ENCODE results near the gene SCFD2.

Gene SCFD2

DNA sequence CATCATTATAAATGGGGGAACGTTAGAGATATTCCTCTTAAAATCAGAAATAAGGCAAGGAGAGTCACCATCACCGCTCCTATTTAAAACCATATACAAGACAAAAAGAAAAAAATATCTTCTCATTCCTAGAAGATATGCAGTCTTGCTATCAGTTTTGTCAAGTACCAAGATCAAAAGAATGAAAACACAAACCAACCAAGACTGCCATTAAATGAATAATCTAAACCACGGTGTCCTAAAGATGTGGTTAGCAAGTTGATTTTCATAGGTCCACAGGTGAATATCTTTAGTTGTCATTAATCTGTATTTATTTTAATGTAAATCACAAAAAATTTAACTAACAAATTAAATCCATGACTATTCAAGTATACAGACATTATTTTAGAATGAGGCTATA lies 39.3 kb downstream of the SCFD2 start:
- no peak overlapping the region for H3K4me3 ChIP-seq (ENCODE audit: low read depth, low read length)
- TF ChIP-seq, protein P1, sequence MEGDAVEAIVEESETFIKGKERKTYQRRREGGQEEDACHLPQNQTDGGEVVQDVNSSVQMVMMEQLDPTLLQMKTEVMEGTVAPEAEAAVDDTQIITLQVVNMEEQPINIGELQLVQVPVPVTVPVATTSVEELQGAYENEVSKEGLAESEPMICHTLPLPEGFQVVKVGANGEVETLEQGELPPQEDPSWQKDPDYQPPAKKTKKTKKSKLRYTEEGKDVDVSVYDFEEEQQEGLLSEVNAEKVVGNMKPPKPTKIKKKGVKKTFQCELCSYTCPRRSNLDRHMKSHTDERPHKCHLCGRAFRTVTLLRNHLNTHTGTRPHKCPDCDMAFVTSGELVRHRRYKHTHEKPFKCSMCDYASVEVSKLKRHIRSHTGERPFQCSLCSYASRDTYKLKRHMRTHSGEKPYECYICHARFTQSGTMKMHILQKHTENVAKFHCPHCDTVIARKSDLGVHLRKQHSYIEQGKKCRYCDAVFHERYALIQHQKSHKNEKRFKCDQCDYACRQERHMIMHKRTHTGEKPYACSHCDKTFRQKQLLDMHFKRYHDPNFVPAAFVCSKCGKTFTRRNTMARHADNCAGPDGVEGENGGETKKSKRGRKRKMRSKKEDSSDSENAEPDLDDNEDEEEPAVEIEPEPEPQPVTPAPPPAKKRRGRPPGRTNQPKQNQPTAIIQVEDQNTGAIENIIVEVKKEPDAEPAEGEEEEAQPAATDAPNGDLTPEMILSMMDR (IDR thresholded peaks at IDR 0.05; ENCODE audit: low read depth, low read length): no peak

DNA sequence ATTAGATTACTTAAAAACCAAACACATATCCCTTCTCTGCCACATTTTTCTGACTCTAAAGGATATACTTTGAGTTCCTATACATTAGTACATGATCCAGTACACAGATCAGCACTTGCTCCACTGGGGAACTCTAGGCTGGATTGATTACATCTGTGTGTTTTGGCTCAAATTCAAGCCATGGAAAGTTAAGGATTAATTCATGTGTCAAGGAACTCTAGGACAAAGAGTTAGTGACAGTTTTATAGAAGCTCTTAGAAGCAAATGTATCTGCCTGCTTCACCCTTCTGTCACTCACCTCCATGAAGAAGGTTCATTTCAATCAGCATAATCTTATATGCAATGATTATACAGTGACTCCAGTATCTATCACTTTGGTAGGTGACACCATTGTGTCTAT lies 43.2 kb downstream of the SCFD2 start:
- no peak overlapping the region for H3K4me3 ChIP-seq (ENCODE audit: low read depth, low read length)
- TF ChIP-seq, protein P1 (IDR thresholded peaks at IDR 0.05; ENCODE audit: low read depth, low read length): no peak

DNA sequence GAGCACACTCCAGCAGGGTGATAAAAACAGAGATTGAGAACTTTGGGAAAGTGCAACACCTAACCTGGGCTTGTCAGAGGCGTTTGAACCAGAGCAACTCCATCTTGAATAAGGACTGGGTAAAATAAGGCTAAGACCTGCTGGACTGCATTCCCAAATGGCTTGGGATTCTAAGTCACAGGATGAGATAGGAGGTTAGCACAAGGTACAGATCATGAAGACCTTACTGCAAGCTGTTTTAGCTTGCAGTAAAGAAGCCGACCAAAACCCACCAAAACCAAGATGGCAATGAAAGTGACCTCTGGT lies 43.9 kb downstream of the SCFD2 start:
- TF ChIP-seq, protein P1 (IDR thresholded peaks at IDR 0.05; ENCODE audit: low read depth, low read length): no peak
- H3K4me3 ChIP-seq (ENCODE audit: low read depth, low read length): no peak overlapping the region

DNA sequence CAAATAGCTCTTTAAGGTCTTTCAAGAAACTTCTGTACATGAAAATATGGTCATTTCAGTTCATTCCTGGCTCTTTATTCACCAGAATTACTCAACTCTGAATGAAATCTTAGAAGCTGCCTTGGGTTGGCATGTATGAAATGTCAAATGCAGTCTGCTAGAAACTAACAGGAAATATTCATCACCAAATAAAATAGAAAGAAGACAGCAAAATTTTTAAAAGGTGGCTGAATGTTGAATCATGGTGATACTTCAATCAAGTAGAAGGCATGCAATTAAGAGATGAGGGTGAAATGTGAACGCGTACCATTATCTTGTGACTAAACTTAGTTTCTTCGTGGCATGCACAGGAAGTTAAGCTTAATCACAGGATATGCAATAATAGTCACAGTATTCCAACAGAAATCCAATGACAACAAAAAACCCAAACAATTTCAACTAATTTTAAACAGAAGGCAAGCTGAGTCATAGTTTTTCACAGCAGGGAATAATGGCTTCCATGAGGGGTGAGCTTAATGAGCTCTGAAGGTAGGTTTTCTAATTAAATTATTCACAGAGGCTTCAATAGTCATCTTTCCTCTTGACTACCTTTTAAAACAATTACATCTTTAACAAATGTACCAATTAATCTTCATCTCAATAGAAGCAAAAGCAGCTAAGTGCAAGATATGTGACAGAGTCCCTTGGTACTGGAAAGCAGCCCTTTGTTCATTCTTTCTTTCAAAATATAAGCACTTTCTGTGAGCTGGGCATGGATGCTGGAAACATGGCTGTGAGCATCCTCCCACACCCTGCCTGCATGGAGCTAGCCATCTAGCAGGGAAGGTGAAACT lies 44.5 kb downstream of the SCFD2 start:
- peak overlapping the region; percentile 10 for H3K4me3 ChIP-seq (ENCODE audit: low read depth, low read length)
- TF ChIP-seq, protein P1 (IDR thresholded peaks at IDR 0.05; ENCODE audit: low read depth, low read length): no peak

DNA sequence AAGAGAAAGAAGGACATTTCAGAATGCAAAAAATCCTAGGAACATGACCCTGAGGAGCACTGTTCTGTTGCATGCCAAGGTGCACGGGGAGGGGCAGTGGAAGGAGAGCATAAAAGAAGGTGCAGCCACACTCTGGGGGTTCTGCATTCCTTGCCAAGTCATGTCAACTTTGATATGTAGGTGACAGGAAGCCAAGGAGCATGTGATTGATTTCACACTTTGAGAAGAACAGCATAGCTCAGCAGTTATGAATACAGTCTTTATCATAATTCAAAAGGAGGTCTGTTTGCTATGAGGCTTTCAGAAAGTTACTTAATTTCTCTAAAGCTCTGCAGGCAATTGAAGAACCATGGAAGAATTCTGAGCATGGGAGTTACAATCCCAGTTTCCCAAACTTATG lies 50.6 kb downstream of the SCFD2 start:
- TF ChIP-seq, protein P1 (IDR thresholded peaks at IDR 0.05; ENCODE audit: low read depth, low read length): no peak

DNA sequence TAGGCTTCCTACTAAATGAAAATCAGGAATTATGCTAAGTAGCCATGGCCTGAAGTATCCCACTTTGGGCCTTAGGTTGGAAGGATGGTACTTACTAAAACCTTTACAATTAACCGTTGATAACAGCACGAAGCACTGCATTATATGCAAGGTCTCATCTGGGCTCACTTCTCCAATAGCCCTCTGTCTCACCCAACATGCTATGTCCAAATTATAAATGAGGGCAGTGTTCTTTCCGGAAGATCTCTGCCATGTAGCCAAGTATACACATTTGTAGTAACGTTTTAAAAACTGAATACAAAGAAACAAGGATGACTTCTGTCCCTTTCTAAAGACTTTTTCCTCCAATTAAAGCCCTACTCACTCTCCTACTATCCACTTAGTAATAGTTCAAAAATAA lies 51.6 kb downstream of the SCFD2 start:
- TF ChIP-seq, protein P1 (IDR thresholded peaks at IDR 0.05; ENCODE audit: low read depth, low read length): no peak
- no peak overlapping the region for H3K4me3 ChIP-seq (ENCODE audit: low read depth, low read length)

More for the DNA sequence above, 50.6 kb downstream of the SCFD2 start:
- no peak overlapping the region for H3K4me3 ChIP-seq (ENCODE audit: low read depth, low read length)

DNA sequence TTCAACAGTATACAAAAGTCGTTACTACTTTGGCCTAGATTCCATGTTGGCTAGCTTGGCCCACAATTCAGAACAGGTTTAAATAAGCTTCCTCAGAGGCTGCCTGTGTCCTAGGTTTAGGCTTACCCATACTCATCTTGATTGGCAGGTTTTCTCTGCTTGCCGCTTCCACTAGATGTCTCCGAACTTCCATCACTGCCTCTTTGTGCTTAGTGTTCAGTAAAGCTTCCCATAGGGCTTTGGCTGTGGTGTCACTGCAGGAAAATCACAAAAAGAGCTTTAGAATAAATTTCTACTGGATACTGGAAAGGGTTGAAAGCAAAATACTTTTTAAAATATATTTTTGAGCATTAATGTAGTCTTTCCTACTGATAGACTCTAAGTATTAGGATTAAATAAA lies 52.4 kb downstream of the SCFD2 start:
- H3K4me3 ChIP-seq (ENCODE audit: low read depth, low read length): no peak overlapping the region

More for the DNA sequence above, 52.4 kb downstream of the SCFD2 start:
- TF ChIP-seq, protein P1 (IDR thresholded peaks at IDR 0.05; ENCODE audit: low read depth, low read length): 0 out of 2 replicates have a peak, but pooled peaks have one; percentile 33
